GM12878 (cell line): ENCODE results near the gene TOX4. TPM values are rescaled to one million over a fixed set of nuclear protein-coding genes. Genes with fewer than 3 reads are reported as not detected.

ENCODE experiments used
- ATAC-seq: fragments of 200-7000 bp; cut with Tn5 transposase; 3 replicates; pipeline ENCODE4 v1.9.1; 2020; ENCODE audit warnings: mild to moderate bottlenecking, moderate library complexity
- BruUV-seq: library from RNA; stranded (reverse); fragments of 400-500 nt; replicated peaks from 2 replicates; lab custom pipeline; 2021; lab: Mats Ljungman, UMichigan
- CTCF ChIA-PET: fragments of 300-600 bp; sonication (Branson Sonifier 250); formaldehyde crosslinking; extraction: SDS; loops from one replicate; lab custom pipeline; 2021; ENCODE audit warnings: inconsistent platforms; lab: Yijun Ruan, JAX
- POLR2A ChIA-PET: fragments of 350-600 bp; formaldehyde crosslinking; extraction: SDS; loops from one replicate; lab custom pipeline; 2021; ENCODE audit warnings: inconsistent platforms; lab: Charles Lee
- RAD21 ChIA-PET: fragments of 300-600 bp; sonication (Branson Sonifier 250); formaldehyde crosslinking; loops from one replicate; lab custom pipeline; 2023; ENCODE audit warnings: antibody characterized with exemption; ENCODE audit not compliant: unreplicated experiment; lab: Charles Lee
- SMC1A ChIA-PET: fragments of 300-600 bp; sonication (Branson Sonifier 250); formaldehyde crosslinking; loops from one replicate; lab custom pipeline; 2023; ENCODE audit not compliant: unreplicated experiment, uncharacterized antibody; lab: Charles Lee
- DNase-seq: peaks from one replicate; pipeline ENCODE4 v3.0.0-alpha.2; 2011; ENCODE audit warnings: low read depth, low spot score
- FAIRE-seq: peaks from 3 replicates; lab custom pipeline; 2011; peaks lifted over from hg19 to GRCh38; lab: Jason Lieb, UNC
- H2AFZ ChIP-seq: 2 replicates; pipeline ENCODE4 v1.6.0; 2011; ENCODE audit warnings: low read depth, low read length, control low read depth; ENCODE audit not compliant: control insufficient read depth
- H3K27ac ChIP-seq: 2 replicates; pipeline ENCODE4 v1.5.1; 2011; ENCODE audit warnings: control low read depth; ENCODE audit not compliant: control insufficient read depth, insufficient read depth
- H3K27me3 ChIP-seq, 2 experiments: replicated peaks in 1 of 2; 2 replicates each; pipeline versions ENCODE4 v1.6.0 to v1.6.1; 2011; ENCODE audit warnings: low read length in 1 of 2; ENCODE audit not compliant: control insufficient read depth in 2 of 2, insufficient read depth in 2 of 2
- H3K36me3 ChIP-seq, 2 experiments: 2 replicates each; pipeline ENCODE4 v1.5.1; 2011; ENCODE audit warnings: low read length in 1 of 2; ENCODE audit not compliant: control insufficient read depth in 2 of 2, insufficient read depth in 2 of 2
- H3K4me1 ChIP-seq: 2 replicates; pipeline ENCODE4 v1.6.1; 2011; ENCODE audit warnings: mild to moderate bottlenecking, low read length, moderate library complexity, mixed read lengths; ENCODE audit not compliant: control insufficient read depth, insufficient read depth
- H3K4me2 ChIP-seq: 2 replicates; pipeline ENCODE4 v1.6.0; 2011; ENCODE audit warnings: control low read depth; ENCODE audit not compliant: control insufficient read depth, insufficient read depth
- H3K4me3 ChIP-seq: fragments of 200-600 bp; sonication (generic); 2 replicates; pipeline ENCODE4 v1.5.1; 2016
- H3K79me2 ChIP-seq: 2 replicates; pipeline ENCODE4 v1.6.0; 2011; ENCODE audit warnings: low read length; ENCODE audit not compliant: control insufficient read depth, insufficient read depth
- H3K9ac ChIP-seq: 2 replicates; pipeline ENCODE4 v1.8.0; 2011; ENCODE audit warnings: low read length, control low read depth, mixed read lengths; ENCODE audit not compliant: control insufficient read depth, insufficient read depth
- H3K9me3 ChIP-seq: replicated peaks from 3 replicates; pipeline ENCODE4 v1.5.1; 2011; ENCODE audit warnings: mild to moderate bottlenecking, low read length; ENCODE audit not compliant: control insufficient read depth, insufficient read depth
- H4K20me1 ChIP-seq: 2 replicates; pipeline ENCODE4 v1.6.0; 2011; ENCODE audit not compliant: control insufficient read depth, insufficient read depth
- CBX5 ChIP-seq: sonication (generic); IDR thresholded peaks from 2 replicates; pipeline ENCODE4 v1.6.1; 2016; ENCODE audit warnings: low read depth, moderate library complexity, mild to moderate bottlenecking, inconsistent platforms
- FOS ChIP-seq: IDR thresholded peaks from 3 replicates; pipeline ENCODE4 v1.6.1; 2011; ENCODE audit warnings: borderline replicate concordance; ENCODE audit not compliant: insufficient read length; ENCODE audit errors: extremely low read depth
- FOXK2 ChIP-seq: fragments of 450-650 bp; IDR thresholded peaks from 2 replicates; pipeline ENCODE4 v1.6.1; 2017; ENCODE audit warnings: mild to moderate bottlenecking, moderate library complexity
- FOXM1 ChIP-seq: IDR thresholded peaks from 2 replicates; pipeline ENCODE4 v1.6.1; 2012; ENCODE audit warnings: low read depth, mild to moderate bottlenecking, inconsistent platforms, low read length, moderate library complexity
- IKZF1 ChIP-seq: fragments of 450-650 bp; conservative IDR thresholded peaks from 2 replicates; pipeline ENCODE4 v1.6.1; 2017; ENCODE audit warnings: antibody characterized with exemption, mild to moderate bottlenecking
- KAT2A ChIP-seq: conservative IDR thresholded peaks from 2 replicates; pipeline ENCODE4 v1.6.1; 2011; ENCODE audit warnings: low read depth, low read length; ENCODE audit not compliant: control insufficient read depth
- MEF2B ChIP-seq: fragments of 450-650 bp; IDR thresholded peaks from 2 replicates; pipeline ENCODE4 v1.6.1; 2018; ENCODE audit warnings: mild to moderate bottlenecking, moderate library complexity; ENCODE audit not compliant: partially characterized antibody, poor library complexity, severe bottlenecking
- MXI1 ChIP-seq: fragments of 150-350 bp; IDR thresholded peaks from 2 replicates; pipeline ENCODE4 v1.6.1; 2011; ENCODE audit warnings: low read depth, mild to moderate bottlenecking, inconsistent platforms, low read length, improper control_type of control experiment
- TCF12 ChIP-seq: IDR thresholded peaks from 2 replicates; pipeline ENCODE4 v1.6.1; 2011; ENCODE audit warnings: low read depth, mild to moderate bottlenecking, low read length
- YBX1 ChIP-seq: fragments of 450-650 bp; IDR thresholded peaks from 2 replicates; pipeline ENCODE4 v1.6.1; 2016; ENCODE audit warnings: antibody characterized with exemption
- WGBS: methylation state at CpG from one replicate; pipeline ENCODE4 v1.1.6; 2016; ENCODE audit warnings: low lambda C conversion rate; ENCODE audit not compliant: insufficient replicate concordance, insufficient coverage; ENCODE audit errors: missing lambda C conversion rate; 5-methylcytosine and 5-hydroxymethylcytosine counted together
- in situ Hi-C: fragments of 300-500 bp; cut with MboI; formaldehyde crosslinking; loops from 9 replicates; pipeline ENCODE4 v1.14.3; 2018; ENCODE audit warnings: mixed read lengths
- intact Hi-C: fragments of 100-400 bp; cut with micrococcal nuclease; formaldehyde crosslinking; loops from one replicate; pipeline ENCODE4 v1.14.2; 2022; ENCODE audit not compliant: unreplicated experiment
- polyA plus RNA-seq, 11 experiments: library from polyadenylated mRNA; depleted of rRNA in 4 of 11; unstranded in 6 of 11; stranded (reverse) in 5 of 11; fragments of >200 nt; fragmentation: Nextera tagmentation in 4 of 11; fragmentation: Illumina TruSeq in 1 of 11; extraction: Ambion mirVana in 4 of 11; extraction: Trizol in 1 of 11; gene quantifications; 1 replicate in 1 of 11; 2 replicates in 10 of 11; pipeline versions ENCODE4 v1.2.1 to v1.2.3, GENCODE V29; 2011 to 2016; ENCODE audit warnings: inconsistent platforms in 2 of 11, missing spikeins in 2 of 11, low read depth in 1 of 11
- total RNA-seq, 4 experiments: library from RNA; depleted of rRNA in 3 of 4; stranded (reverse); fragments of >200 nt in 3 of 4; fragmentation: Illumina TruSeq in 1 of 4; extraction: Trizol in 1 of 4; gene quantifications; 2 replicates each; pipeline versions ENCODE4 v1.2.1 to v1.2.3, GENCODE V29; 2013 to 2021
- TF ChIP-seq, protein P1 (sequence below): fragments of 450-650 bp; IDR thresholded peaks from 2 replicates; pipeline ENCODE4 v1.6.1; 2017; ENCODE audit warnings: mild to moderate bottlenecking, moderate library complexity
- TF ChIP-seq, protein P2 (sequence below): fragments of 450-650 bp; IDR thresholded peaks from 2 replicates; pipeline ENCODE4 v1.6.1; 2017; ENCODE audit warnings: borderline replicate concordance
- TF ChIP-seq, protein P3 (sequence below): fragments of 150-350 bp; IDR thresholded peaks from 2 replicates; pipeline ENCODE4 v1.6.1; 2016; ENCODE audit warnings: low read depth, low read length

TOX4 gene
- total and polyA plus RNA-seq, 10 of the 15 experiments (the other 5 are each of a cell fraction or from before 2014, with no cell fraction given): 18.4 to 113 (median 55.2) TPM

DNA sequence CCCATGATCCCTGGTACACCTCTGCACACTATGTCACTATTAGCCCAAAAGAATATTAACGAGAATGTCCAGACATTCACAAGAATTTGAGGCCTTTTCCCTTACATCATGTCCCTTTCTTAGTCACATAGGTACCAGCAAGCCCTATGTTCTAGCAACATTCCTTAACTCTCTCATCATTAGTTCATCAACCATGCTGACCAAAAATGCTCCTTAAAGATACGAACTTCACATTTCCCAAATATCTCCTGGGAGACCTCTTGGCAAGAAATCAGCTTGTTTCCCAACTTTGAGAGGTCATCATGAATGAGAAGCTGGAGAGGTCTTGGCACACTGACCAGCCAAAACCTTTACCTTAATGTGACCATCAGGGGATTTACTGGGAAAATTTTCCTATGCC lies 44.5 kb downstream of the TOX4 start (continued):
- TF ChIP-seq, protein P1, sequence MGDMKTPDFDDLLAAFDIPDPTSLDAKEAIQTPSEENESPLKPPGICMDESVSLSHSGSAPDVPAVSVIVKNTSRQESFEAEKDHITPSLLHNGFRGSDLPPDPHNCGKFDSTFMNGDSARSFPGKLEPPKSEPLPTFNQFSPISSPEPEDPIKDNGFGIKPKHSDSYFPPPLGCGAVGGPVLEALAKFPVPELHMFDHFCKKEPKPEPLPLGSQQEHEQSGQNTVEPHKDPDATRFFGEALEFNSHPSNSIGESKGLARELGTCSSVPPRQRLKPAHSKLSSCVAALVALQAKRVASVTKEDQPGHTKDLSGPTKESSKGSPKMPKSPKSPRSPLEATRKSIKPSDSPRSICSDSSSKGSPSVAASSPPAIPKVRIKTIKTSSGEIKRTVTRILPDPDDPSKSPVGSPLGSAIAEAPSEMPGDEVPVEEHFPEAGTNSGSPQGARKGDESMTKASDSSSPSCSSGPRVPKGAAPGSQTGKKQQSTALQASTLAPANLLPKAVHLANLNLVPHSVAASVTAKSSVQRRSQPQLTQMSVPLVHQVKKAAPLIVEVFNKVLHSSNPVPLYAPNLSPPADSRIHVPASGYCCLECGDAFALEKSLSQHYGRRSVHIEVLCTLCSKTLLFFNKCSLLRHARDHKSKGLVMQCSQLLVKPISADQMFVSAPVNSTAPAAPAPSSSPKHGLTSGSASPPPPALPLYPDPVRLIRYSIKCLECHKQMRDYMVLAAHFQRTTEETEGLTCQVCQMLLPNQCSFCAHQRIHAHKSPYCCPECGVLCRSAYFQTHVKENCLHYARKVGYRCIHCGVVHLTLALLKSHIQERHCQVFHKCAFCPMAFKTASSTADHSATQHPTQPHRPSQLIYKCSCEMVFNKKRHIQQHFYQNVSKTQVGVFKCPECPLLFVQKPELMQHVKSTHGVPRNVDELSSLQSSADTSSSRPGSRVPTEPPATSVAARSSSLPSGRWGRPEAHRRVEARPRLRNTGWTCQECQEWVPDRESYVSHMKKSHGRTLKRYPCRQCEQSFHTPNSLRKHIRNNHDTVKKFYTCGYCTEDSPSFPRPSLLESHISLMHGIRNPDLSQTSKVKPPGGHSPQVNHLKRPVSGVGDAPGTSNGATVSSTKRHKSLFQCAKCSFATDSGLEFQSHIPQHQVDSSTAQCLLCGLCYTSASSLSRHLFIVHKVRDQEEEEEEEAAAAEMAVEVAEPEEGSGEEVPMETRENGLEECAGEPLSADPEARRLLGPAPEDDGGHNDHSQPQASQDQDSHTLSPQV: no peak
- TF ChIP-seq YBX1: no peak
- no peak for TF ChIP-seq MEF2B
- no peak for TF ChIP-seq IKZF1

DNA sequence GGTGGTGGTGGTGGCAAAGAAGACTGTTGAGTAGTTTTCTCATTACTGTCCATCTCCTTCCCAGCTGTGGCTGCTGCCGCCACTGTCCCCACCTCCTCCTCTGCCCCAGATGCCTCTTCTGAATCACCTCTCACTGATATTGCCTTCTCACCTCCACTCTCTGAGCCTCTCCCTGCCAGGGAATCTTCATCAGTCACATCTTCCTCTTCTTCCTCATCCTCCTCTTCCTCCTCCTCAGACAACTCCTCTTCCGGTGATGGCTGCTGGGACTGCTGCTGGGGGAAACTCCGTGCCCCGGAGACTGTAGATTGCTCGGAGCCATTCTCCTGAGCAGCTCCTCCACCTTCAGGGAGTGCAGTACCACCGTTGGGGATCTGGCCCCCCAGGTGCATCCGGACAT lies 46.2 kb downstream of the TOX4 start:
- Histone ChIP-seq H3K4me1 (peaks cover 12% of the 10 kb centered on the region), H3K27me3 (no peaks in the 10 kb centered on the region), H3K79me2 (no peaks in the 10 kb centered on the region), H3K27ac (no peak overlapping the region), H3K4me2 (no peak overlapping the region), H3K36me3 (no peaks in the 10 kb centered on the region), H3K4me3 (no peak overlapping the region), H2AFZ (no peak overlapping the region), H3K9ac (no peak overlapping the region), H3K9me3 (no peaks in the 10 kb centered on the region), H4K20me1 (no peaks in the 10 kb centered on the region)
- no peak for FAIRE-seq
- CTCF ChIA-PET: no interaction called here
- DNase-seq: no peak
- in situ Hi-C loops (no loop called here), intact Hi-C loops (no loop called here)
- RAD21 ChIA-PET: interaction anchor here (3.1 kb wide), 1 partner anchor 25 kb away, joined by 10 read pairs; no protein-coding TSS in a partner anchor
- POLR2A ChIA-PET: no interaction called here
- ATAC-seq: no peak
- SMC1A ChIA-PET: interaction anchor here (1.2 to 2.2 kb wide), 2 partner anchors 26 to 34 kb away, joined by 3 to 12 read pairs; no protein-coding TSS in a partner anchor
- TF ChIP-seq FOS (no peak), KAT2A (no peak), FOXK2 (no peak), CBX5 (no peak), TCF12 (no peak), MXI1 (no peak), FOXM1 (no peak)
- TF ChIP-seq, protein P2, sequence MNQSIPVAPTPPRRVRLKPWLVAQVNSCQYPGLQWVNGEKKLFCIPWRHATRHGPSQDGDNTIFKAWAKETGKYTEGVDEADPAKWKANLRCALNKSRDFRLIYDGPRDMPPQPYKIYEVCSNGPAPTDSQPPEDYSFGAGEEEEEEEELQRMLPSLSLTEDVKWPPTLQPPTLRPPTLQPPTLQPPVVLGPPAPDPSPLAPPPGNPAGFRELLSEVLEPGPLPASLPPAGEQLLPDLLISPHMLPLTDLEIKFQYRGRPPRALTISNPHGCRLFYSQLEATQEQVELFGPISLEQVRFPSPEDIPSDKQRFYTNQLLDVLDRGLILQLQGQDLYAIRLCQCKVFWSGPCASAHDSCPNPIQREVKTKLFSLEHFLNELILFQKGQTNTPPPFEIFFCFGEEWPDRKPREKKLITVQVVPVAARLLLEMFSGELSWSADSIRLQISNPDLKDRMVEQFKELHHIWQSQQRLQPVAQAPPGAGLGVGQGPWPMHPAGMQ: no peak
- TF ChIP-seq, protein P3, sequence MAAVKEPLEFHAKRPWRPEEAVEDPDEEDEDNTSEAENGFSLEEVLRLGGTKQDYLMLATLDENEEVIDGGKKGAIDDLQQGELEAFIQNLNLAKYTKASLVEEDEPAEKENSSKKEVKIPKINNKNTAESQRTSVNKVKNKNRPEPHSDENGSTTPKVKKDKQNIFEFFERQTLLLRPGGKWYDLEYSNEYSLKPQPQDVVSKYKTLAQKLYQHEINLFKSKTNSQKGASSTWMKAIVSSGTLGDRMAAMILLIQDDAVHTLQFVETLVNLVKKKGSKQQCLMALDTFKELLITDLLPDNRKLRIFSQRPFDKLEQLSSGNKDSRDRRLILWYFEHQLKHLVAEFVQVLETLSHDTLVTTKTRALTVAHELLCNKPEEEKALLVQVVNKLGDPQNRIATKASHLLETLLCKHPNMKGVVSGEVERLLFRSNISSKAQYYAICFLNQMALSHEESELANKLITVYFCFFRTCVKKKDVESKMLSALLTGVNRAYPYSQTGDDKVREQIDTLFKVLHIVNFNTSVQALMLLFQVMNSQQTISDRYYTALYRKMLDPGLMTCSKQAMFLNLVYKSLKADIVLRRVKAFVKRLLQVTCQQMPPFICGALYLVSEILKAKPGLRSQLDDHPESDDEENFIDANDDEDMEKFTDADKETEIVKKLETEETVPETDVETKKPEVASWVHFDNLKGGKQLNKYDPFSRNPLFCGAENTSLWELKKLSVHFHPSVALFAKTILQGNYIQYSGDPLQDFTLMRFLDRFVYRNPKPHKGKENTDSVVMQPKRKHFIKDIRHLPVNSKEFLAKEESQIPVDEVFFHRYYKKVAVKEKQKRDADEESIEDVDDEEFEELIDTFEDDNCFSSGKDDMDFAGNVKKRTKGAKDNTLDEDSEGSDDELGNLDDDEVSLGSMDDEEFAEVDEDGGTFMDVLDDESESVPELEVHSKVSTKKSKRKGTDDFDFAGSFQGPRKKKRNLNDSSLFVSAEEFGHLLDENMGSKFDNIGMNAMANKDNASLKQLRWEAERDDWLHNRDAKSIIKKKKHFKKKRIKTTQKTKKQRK: no peak
- TF ChIP-seq, all 136 proteins: peak for 0
- 52% methylated on average over 7 of the region's 7 CpGs for WGBS
- no TSS peak for BruUV-seq
